ENCODE results near the gene RETREG1. TPM values are rescaled to one million over a fixed set of nuclear protein-coding genes. Genes with fewer than 3 reads are reported as not detected.

Gene RETREG1
- total and polyA plus RNA-seq, 2 experiments from 2014 or later = 2.3 to 3.6 TPM

DNA sequence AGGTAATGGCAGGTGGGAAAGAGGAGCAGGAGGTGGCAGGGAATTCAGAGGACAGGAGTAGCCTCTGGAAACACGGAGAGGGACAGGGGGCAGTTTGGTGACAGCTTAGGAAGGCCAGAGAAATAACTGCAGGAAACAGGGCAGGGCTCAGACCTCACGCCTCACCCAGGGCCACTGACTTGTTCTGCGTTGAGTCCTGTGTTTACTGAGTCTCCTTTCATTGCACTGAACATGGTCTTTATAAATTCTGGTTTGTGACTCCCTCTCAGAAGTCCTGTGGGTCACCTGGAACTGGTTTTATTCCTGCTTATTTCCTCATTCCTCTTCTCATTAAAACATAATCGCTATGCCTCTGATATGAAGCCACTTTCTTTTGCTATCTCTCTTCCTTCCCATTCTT, 96.0 kb downstream of the RETREG1 start:
- H3K27ac Mint-ChIP-seq = no peak overlapping the region
- ATAC-seq = no peak
- H3K4me3 Mint-ChIP-seq = no peak overlapping the region

More for the DNA sequence above, 96.0 kb downstream of the RETREG1 start:
- H2AFZ ChIP-seq = no peak overlapping the region
- Mint-ChIP-seq H3K27me3 (ENCODE audit: insufficient read depth, low read depth, poor library complexity) (peaks cover 7% of the 10 kb centered on the region), H3K9me3 (no peaks in the 10 kb centered on the region), H3K4me1 (no peaks in the 10 kb centered on the region; the same call in 2 of the 3 replicates), H3K36me3 (ENCODE audit: low read depth) (no peaks in the 10 kb centered on the region)
- no peaks in the 10 kb centered on the region for H3K79me2 ChIP-seq (replicated peaks; ENCODE audit: insufficient read depth)
- TF ChIP-seq ZNF331 (CRISPR knock-in tag; IDR thresholded peaks at IDR 0.05; ENCODE audit: low read depth) (no peak), JUNB (IDR thresholded peaks at IDR 0.05; ENCODE audit: unreplicated experiment) (no peak), EZH2 (IDR thresholded peaks at IDR 0.05; ENCODE audit: low read depth, unreplicated experiment) (no peak), ZNF114 (CRISPR knock-in tag; IDR thresholded peaks at IDR 0.05) (no peak), ETS1 (IDR thresholded peaks at IDR 0.05) (no peak), CREB1 (CRISPR knock-in tag; IDR thresholded peaks at IDR 0.05; ENCODE audit: low read depth) (no peak), EZH2phosphoT487 (IDR thresholded peaks at IDR 0.05; ENCODE audit: unreplicated experiment) (no peak), POLR2AphosphoS5 (IDR thresholded peaks at IDR 0.05; ENCODE audit: low read depth) (no peak), STAT1 (IDR thresholded peaks at IDR 0.05; ENCODE audit: unreplicated experiment) (no peak), CTCF (conservative IDR thresholded peaks at IDR 0.05; ENCODE audit: low read depth in 2 of 2) (no peak), NANOG (IDR thresholded peaks at IDR 0.05; ENCODE audit: borderline replicate concordance) (no peak)
- TF ChIP-seq, protein P1, sequence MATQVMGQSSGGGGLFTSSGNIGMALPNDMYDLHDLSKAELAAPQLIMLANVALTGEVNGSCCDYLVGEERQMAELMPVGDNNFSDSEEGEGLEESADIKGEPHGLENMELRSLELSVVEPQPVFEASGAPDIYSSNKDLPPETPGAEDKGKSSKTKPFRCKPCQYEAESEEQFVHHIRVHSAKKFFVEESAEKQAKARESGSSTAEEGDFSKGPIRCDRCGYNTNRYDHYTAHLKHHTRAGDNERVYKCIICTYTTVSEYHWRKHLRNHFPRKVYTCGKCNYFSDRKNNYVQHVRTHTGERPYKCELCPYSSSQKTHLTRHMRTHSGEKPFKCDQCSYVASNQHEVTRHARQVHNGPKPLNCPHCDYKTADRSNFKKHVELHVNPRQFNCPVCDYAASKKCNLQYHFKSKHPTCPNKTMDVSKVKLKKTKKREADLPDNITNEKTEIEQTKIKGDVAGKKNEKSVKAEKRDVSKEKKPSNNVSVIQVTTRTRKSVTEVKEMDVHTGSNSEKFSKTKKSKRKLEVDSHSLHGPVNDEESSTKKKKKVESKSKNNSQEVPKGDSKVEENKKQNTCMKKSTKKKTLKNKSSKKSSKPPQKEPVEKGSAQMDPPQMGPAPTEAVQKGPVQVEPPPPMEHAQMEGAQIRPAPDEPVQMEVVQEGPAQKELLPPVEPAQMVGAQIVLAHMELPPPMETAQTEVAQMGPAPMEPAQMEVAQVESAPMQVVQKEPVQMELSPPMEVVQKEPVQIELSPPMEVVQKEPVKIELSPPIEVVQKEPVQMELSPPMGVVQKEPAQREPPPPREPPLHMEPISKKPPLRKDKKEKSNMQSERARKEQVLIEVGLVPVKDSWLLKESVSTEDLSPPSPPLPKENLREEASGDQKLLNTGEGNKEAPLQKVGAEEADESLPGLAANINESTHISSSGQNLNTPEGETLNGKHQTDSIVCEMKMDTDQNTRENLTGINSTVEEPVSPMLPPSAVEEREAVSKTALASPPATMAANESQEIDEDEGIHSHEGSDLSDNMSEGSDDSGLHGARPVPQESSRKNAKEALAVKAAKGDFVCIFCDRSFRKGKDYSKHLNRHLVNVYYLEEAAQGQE (IDR thresholded peaks at IDR 0.05; ENCODE audit: unreplicated experiment) = no peak
- no peaks in the 10 kb centered on the region for H3K4me1 ChIP-seq (ENCODE audit: insufficient read depth)
- H3K4me2 ChIP-seq = no peak overlapping the region
- DNase-seq (ENCODE audit: low spot score) = no peak
- no peaks in the 10 kb centered on the region for H3K36me3 ChIP-seq (ENCODE audit: insufficient read depth)
- no peaks in the 10 kb centered on the region for H3F3A ChIP-seq (replicated peaks; ENCODE audit: low read depth)
- H3K27ac ChIP-seq (ENCODE audit: low read depth) = no peak overlapping the region
- H3K27me3 ChIP-seq (ENCODE audit: insufficient read depth) = no peaks in the 10 kb centered on the region
- H4K20me1 ChIP-seq (replicated peaks; ENCODE audit: insufficient read depth) = no peaks in the 10 kb centered on the region
- no peak overlapping the region for H3K4me3 ChIP-seq
- no peaks in the 10 kb centered on the region for H3K9me2 ChIP-seq (ENCODE audit: insufficient read depth)

All from GM23338 (cell line).